GM12878 (cell line): ENCODE measurements around the gene SPATA12. TPM values are rescaled to one million over a fixed set of nuclear protein-coding genes. Genes with fewer than 3 reads are reported as not detected.

Source experiments
- ATAC-seq: fragments of 200-7000 bp; cut with Tn5 transposase; 3 replicates; pipeline ENCODE4 v1.9.1; 2020; ENCODE audit warnings: mild to moderate bottlenecking, moderate library complexity
- BruUV-seq: library from RNA; stranded (reverse); fragments of 400-500 nt; replicated peaks from 2 replicates; lab custom pipeline; 2021; lab: Mats Ljungman, UMichigan
- CTCF ChIA-PET: fragments of 300-600 bp; sonication (Branson Sonifier 250); formaldehyde crosslinking; extraction: SDS; loops from one replicate; lab custom pipeline; 2021; ENCODE audit warnings: inconsistent platforms; lab: Yijun Ruan, JAX
- POLR2A ChIA-PET: fragments of 350-600 bp; formaldehyde crosslinking; extraction: SDS; loops from one replicate; lab custom pipeline; 2021; ENCODE audit warnings: inconsistent platforms; lab: Charles Lee
- RAD21 ChIA-PET: fragments of 300-600 bp; sonication (Branson Sonifier 250); formaldehyde crosslinking; loops from one replicate; lab custom pipeline; 2023; ENCODE audit warnings: antibody characterized with exemption; ENCODE audit not compliant: unreplicated experiment; lab: Charles Lee
- SMC1A ChIA-PET: fragments of 300-600 bp; sonication (Branson Sonifier 250); formaldehyde crosslinking; loops from one replicate; lab custom pipeline; 2023; ENCODE audit not compliant: unreplicated experiment, uncharacterized antibody; lab: Charles Lee
- DNase-seq: peaks from one replicate; pipeline ENCODE4 v3.0.0-alpha.2; 2011; ENCODE audit warnings: low read depth, low spot score
- FAIRE-seq: peaks from 3 replicates; lab custom pipeline; 2011; peaks lifted over from hg19 to GRCh38; lab: Jason Lieb, UNC
- H2AFZ ChIP-seq: 2 replicates; pipeline ENCODE4 v1.6.0; 2011; ENCODE audit warnings: low read depth, low read length, control low read depth; ENCODE audit not compliant: control insufficient read depth
- H3K27ac ChIP-seq: 2 replicates; pipeline ENCODE4 v1.5.1; 2011; ENCODE audit warnings: control low read depth; ENCODE audit not compliant: control insufficient read depth, insufficient read depth
- H3K27me3 ChIP-seq, 2 experiments: replicated peaks in 1 of 2; 2 replicates each; pipeline versions ENCODE4 v1.6.0 to v1.6.1; 2011; ENCODE audit warnings: low read length in 1 of 2; ENCODE audit not compliant: control insufficient read depth in 2 of 2, insufficient read depth in 2 of 2
- H3K36me3 ChIP-seq, 2 experiments: 2 replicates each; pipeline ENCODE4 v1.5.1; 2011; ENCODE audit warnings: low read length in 1 of 2; ENCODE audit not compliant: control insufficient read depth in 2 of 2, insufficient read depth in 2 of 2
- H3K4me1 ChIP-seq: 2 replicates; pipeline ENCODE4 v1.6.1; 2011; ENCODE audit warnings: mild to moderate bottlenecking, low read length, moderate library complexity, mixed read lengths; ENCODE audit not compliant: control insufficient read depth, insufficient read depth
- H3K4me2 ChIP-seq: 2 replicates; pipeline ENCODE4 v1.6.0; 2011; ENCODE audit warnings: control low read depth; ENCODE audit not compliant: control insufficient read depth, insufficient read depth
- H3K4me3 ChIP-seq: fragments of 200-600 bp; sonication (generic); 2 replicates; pipeline ENCODE4 v1.5.1; 2016
- H3K79me2 ChIP-seq: 2 replicates; pipeline ENCODE4 v1.6.0; 2011; ENCODE audit warnings: low read length; ENCODE audit not compliant: control insufficient read depth, insufficient read depth
- H3K9ac ChIP-seq: 2 replicates; pipeline ENCODE4 v1.8.0; 2011; ENCODE audit warnings: low read length, control low read depth, mixed read lengths; ENCODE audit not compliant: control insufficient read depth, insufficient read depth
- H3K9me3 ChIP-seq: replicated peaks from 3 replicates; pipeline ENCODE4 v1.5.1; 2011; ENCODE audit warnings: mild to moderate bottlenecking, low read length; ENCODE audit not compliant: control insufficient read depth, insufficient read depth
- H4K20me1 ChIP-seq: 2 replicates; pipeline ENCODE4 v1.6.0; 2011; ENCODE audit not compliant: control insufficient read depth, insufficient read depth
- ASH2L ChIP-seq: fragments of 300-600, 200-600 bp; sonication (generic); IDR thresholded peaks from 2 replicates; pipeline ENCODE4 v1.6.1; 2017; ENCODE audit warnings: low read depth, mild to moderate bottlenecking, borderline replicate concordance
- POLR2AphosphoS5 ChIP-seq: IDR thresholded peaks from 2 replicates; pipeline ENCODE4 v1.6.1; 2011; ENCODE audit warnings: mild to moderate bottlenecking, low read length, inconsistent platforms
- RB1 ChIP-seq: fragments of 450-650 bp; formaldehyde crosslinking; IDR thresholded peaks from 2 replicates; pipeline ENCODE4 v1.6.1; 2017; ENCODE audit warnings: mild to moderate bottlenecking, borderline replicate concordance
- SMAD1 ChIP-seq: fragments of 450-650 bp; IDR thresholded peaks from 2 replicates; pipeline ENCODE4 v1.6.1; 2018; ENCODE audit warnings: mild to moderate bottlenecking, low read depth; ENCODE audit not compliant: partially characterized antibody
- SUPT20H ChIP-seq: IDR thresholded peaks from 2 replicates; pipeline ENCODE4 v1.6.1; 2011; ENCODE audit warnings: low read depth, mild to moderate bottlenecking, low read length, moderate library complexity, borderline replicate concordance; ENCODE audit not compliant: control insufficient read depth
- ZZZ3 ChIP-seq: IDR thresholded peaks from 2 replicates; pipeline ENCODE4 v1.6.1; 2011; ENCODE audit warnings: low read depth; ENCODE audit not compliant: control insufficient read depth, insufficient read length
- WGBS: methylation state at CpG from one replicate; pipeline ENCODE4 v1.1.6; 2016; ENCODE audit warnings: low lambda C conversion rate; ENCODE audit not compliant: insufficient replicate concordance, insufficient coverage; ENCODE audit errors: missing lambda C conversion rate; 5-methylcytosine and 5-hydroxymethylcytosine counted together
- in situ Hi-C: fragments of 300-500 bp; cut with MboI; formaldehyde crosslinking; loops from 9 replicates; pipeline ENCODE4 v1.14.3; 2018; ENCODE audit warnings: mixed read lengths
- intact Hi-C: fragments of 100-400 bp; cut with micrococcal nuclease; formaldehyde crosslinking; loops from one replicate; pipeline ENCODE4 v1.14.2; 2022; ENCODE audit not compliant: unreplicated experiment
- polyA plus RNA-seq, 11 experiments: library from polyadenylated mRNA; depleted of rRNA in 4 of 11; unstranded in 6 of 11; stranded (reverse) in 5 of 11; fragments of >200 nt; fragmentation: Nextera tagmentation in 4 of 11; fragmentation: Illumina TruSeq in 1 of 11; extraction: Ambion mirVana in 4 of 11; extraction: Trizol in 1 of 11; gene quantifications; 1 replicate in 1 of 11; 2 replicates in 10 of 11; pipeline versions ENCODE4 v1.2.1 to v1.2.3, GENCODE V29; 2011 to 2016; ENCODE audit warnings: inconsistent platforms in 2 of 11, missing spikeins in 2 of 11, low read depth in 1 of 11
- total RNA-seq, 4 experiments: library from RNA; depleted of rRNA in 3 of 4; stranded (reverse); fragments of >200 nt in 3 of 4; fragmentation: Illumina TruSeq in 1 of 4; extraction: Trizol in 1 of 4; gene quantifications; 2 replicates each; pipeline versions ENCODE4 v1.2.1 to v1.2.3, GENCODE V29; 2013 to 2021
- TF ChIP-seq, protein P1 (sequence below): fragments of 450-650 bp; IDR thresholded peaks from 2 replicates; pipeline ENCODE4 v1.6.1; 2017; ENCODE audit warnings: borderline replicate concordance
- TF ChIP-seq, protein P2 (sequence below): fragments of 450-650 bp; formaldehyde crosslinking; IDR thresholded peaks from 2 replicates; pipeline ENCODE4 v1.5.0; 2022; ENCODE audit warnings: mild to moderate bottlenecking, missing genetic modification characterization
- TF ChIP-seq, protein P3 (sequence below): IDR thresholded peaks from 2 replicates; pipeline ENCODE4 v1.6.1; 2012; ENCODE audit warnings: low read depth, low read length, improper control_type of control experiment
- TF ChIP-seq, protein P4 (sequence below): fragments of 150-350 bp; IDR thresholded peaks from 2 replicates; pipeline ENCODE4 v1.6.1; 2014; ENCODE audit warnings: mild to moderate bottlenecking, low read depth, low read length
- TF ChIP-seq, protein P5 (sequence below): IDR thresholded peaks from 2 replicates; pipeline ENCODE4 v1.6.1; 2012; ENCODE audit warnings: mild to moderate bottlenecking, low read depth, low read length

The SPATA12 gene
- total and polyA plus RNA-seq, 10 of the 15 experiments (the other 5 are each of a cell fraction or from before 2014, with no cell fraction given): 0.03 to 0.69 (median 0.37) TPM

DNA sequence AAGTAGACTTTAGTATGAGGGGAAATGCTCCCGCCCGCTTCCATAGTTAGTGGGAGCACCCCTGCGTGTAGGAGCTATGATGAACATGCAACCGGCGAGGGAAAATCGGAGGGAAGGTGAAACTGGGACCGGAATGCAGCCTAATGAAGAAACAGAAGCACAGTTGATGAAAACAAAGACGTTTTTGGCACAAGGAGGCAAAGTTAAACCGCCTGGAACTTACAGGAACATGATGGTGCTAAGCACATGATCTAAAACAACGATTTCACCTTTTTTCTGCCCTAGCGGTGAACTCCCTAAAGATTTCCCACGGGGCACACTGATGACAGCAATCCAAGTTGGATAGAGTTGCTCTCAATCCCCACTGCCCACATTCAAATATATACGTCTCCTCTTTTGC is 49.4 kb upstream of the SPATA12 start:
- H3K4me2 ChIP-seq: no peak overlapping the region
- no TSS peak for BruUV-seq
- POLR2A ChIA-PET: no interaction called here
- H3K27me3 ChIP-seq: no peaks in the 10 kb centered on the region
- H3K9ac ChIP-seq: no peak overlapping the region
- TF ChIP-seq RB1: no peak
- TF ChIP-seq, protein P1, sequence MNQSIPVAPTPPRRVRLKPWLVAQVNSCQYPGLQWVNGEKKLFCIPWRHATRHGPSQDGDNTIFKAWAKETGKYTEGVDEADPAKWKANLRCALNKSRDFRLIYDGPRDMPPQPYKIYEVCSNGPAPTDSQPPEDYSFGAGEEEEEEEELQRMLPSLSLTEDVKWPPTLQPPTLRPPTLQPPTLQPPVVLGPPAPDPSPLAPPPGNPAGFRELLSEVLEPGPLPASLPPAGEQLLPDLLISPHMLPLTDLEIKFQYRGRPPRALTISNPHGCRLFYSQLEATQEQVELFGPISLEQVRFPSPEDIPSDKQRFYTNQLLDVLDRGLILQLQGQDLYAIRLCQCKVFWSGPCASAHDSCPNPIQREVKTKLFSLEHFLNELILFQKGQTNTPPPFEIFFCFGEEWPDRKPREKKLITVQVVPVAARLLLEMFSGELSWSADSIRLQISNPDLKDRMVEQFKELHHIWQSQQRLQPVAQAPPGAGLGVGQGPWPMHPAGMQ: no peak
- no peak for TF ChIP-seq POLR2AphosphoS5
- no peak for TF ChIP-seq SUPT20H
- TF ChIP-seq, protein P2, sequence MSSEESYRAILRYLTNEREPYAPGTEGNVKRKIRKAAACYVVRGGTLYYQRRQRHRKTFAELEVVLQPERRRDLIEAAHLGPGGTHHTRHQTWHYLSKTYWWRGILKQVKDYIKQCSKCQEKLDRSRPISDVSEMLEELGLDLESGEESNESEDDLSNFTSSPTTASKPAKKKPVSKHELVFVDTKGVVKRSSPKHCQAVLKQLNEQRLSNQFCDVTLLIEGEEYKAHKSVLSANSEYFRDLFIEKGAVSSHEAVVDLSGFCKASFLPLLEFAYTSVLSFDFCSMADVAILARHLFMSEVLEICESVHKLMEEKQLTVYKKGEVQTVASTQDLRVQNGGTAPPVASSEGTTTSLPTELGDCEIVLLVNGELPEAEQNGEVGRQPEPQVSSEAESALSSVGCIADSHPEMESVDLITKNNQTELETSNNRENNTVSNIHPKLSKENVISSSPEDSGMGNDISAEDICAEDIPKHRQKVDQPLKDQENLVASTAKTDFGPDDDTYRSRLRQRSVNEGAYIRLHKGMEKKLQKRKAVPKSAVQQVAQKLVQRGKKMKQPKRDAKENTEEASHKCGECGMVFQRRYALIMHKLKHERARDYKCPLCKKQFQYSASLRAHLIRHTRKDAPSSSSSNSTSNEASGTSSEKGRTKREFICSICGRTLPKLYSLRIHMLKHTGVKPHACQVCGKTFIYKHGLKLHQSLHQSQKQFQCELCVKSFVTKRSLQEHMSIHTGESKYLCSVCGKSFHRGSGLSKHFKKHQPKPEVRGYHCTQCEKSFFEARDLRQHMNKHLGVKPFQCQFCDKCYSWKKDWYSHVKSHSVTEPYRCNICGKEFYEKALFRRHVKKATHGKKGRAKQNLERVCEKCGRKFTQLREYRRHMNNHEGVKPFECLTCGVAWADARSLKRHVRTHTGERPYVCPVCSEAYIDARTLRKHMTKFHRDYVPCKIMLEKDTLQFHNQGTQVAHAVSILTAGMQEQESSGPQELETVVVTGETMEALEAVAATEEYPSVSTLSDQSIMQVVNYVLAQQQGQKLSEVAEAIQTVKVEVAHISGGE (CRISPR knock-in tag): no peak
- TF ChIP-seq ASH2L: no peak
- TF ChIP-seq SMAD1: no peak
- TF ChIP-seq, protein P3, sequence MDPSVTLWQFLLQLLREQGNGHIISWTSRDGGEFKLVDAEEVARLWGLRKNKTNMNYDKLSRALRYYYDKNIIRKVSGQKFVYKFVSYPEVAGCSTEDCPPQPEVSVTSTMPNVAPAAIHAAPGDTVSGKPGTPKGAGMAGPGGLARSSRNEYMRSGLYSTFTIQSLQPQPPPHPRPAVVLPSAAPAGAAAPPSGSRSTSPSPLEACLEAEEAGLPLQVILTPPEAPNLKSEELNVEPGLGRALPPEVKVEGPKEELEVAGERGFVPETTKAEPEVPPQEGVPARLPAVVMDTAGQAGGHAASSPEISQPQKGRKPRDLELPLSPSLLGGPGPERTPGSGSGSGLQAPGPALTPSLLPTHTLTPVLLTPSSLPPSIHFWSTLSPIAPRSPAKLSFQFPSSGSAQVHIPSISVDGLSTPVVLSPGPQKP: no peak
- TF ChIP-seq ZZZ3: no peak
- TF ChIP-seq, protein P4, sequence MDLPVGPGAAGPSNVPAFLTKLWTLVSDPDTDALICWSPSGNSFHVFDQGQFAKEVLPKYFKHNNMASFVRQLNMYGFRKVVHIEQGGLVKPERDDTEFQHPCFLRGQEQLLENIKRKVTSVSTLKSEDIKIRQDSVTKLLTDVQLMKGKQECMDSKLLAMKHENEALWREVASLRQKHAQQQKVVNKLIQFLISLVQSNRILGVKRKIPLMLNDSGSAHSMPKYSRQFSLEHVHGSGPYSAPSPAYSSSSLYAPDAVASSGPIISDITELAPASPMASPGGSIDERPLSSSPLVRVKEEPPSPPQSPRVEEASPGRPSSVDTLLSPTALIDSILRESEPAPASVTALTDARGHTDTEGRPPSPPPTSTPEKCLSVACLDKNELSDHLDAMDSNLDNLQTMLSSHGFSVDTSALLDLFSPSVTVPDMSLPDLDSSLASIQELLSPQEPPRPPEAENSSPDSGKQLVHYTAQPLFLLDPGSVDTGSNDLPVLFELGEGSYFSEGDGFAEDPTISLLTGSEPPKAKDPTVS: no peak
- TF ChIP-seq, protein P5, sequence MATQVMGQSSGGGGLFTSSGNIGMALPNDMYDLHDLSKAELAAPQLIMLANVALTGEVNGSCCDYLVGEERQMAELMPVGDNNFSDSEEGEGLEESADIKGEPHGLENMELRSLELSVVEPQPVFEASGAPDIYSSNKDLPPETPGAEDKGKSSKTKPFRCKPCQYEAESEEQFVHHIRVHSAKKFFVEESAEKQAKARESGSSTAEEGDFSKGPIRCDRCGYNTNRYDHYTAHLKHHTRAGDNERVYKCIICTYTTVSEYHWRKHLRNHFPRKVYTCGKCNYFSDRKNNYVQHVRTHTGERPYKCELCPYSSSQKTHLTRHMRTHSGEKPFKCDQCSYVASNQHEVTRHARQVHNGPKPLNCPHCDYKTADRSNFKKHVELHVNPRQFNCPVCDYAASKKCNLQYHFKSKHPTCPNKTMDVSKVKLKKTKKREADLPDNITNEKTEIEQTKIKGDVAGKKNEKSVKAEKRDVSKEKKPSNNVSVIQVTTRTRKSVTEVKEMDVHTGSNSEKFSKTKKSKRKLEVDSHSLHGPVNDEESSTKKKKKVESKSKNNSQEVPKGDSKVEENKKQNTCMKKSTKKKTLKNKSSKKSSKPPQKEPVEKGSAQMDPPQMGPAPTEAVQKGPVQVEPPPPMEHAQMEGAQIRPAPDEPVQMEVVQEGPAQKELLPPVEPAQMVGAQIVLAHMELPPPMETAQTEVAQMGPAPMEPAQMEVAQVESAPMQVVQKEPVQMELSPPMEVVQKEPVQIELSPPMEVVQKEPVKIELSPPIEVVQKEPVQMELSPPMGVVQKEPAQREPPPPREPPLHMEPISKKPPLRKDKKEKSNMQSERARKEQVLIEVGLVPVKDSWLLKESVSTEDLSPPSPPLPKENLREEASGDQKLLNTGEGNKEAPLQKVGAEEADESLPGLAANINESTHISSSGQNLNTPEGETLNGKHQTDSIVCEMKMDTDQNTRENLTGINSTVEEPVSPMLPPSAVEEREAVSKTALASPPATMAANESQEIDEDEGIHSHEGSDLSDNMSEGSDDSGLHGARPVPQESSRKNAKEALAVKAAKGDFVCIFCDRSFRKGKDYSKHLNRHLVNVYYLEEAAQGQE: no peak
- TF ChIP-seq, all 136 proteins: peak for 0
- no peak for DNase-seq
- Histone ChIP-seq H3K27ac (no peak overlapping the region), H3K4me1 (peaks cover 4% of the 10 kb centered on the region), H3K9me3 (no peaks in the 10 kb centered on the region; the same call in 2 of the 3 replicates), H3K79me2 (no peaks in the 10 kb centered on the region), H3K36me3 (no peaks in the 10 kb centered on the region), H4K20me1 (no peaks in the 10 kb centered on the region), H3K4me3 (no peak overlapping the region), H2AFZ (no peak overlapping the region)
- 44% methylated on average over 13 of the region's 13 CpGs for WGBS
- in situ Hi-C loops (no loop called here), intact Hi-C loops (no loop called here)
- ChIA-PET CTCF (interaction anchor here (0.8 kb wide), 1 partner anchor 15 kb away, joined by 3 read pairs; no protein-coding TSS in a partner anchor), RAD21 (no interaction called here), SMC1A (no interaction called here)
- FAIRE-seq: no peak
- ATAC-seq: no peak
